NCI-H2196 (cell line): ENCODE results near the gene ELSPBP1.
"Not testable (repeated sequence)": the region's sequence is repeated elsewhere in the genome, so short reads cannot be mapped to it uniquely, and the experiment has no call there.

Experiments used
- DNase-seq: peaks from one replicate; lab custom pipeline; 2025; ENCODE audit not compliant: unreplicated experiment; lab: John Stamatoyannopoulos, UW

Gene ELSPBP1

GRCh38 chr19:48041877-48042580 is 47.6 kb downstream of the ELSPBP1 start:
- DNase-seq = no peak

- no peak for DNase-seq
Measured at GRCh38 chr19:48043675-48044258, 49.3 kb downstream of the ELSPBP1 start, which contains the start of gene CABP5. Gene CABP5, minus strand, starts transcription at chr19:48044079. Its CDS starts 157 bp downstream, at chr19:48043922.

GRCh38 chr19:48044561-48044960 is 50.1 kb downstream of the ELSPBP1 start:
- no peak for DNase-seq

GRCh38 chr19:48051335-48052033 is 57.1 kb downstream of the ELSPBP1 start:
- no peak for DNase-seq

GRCh38 chr19:48053076-48053475 is 58.6 kb downstream of the ELSPBP1 start:
- no peak for DNase-seq

GRCh38 chr19:48053856-48054255 is 59.4 kb downstream of the ELSPBP1 start:
- DNase-seq = no peak

- no peak for DNase-seq
Measured at GRCh38 chr19:48059331-48059730, 64.9 kb downstream of the ELSPBP1 start.

- no peak for DNase-seq
Measured at GRCh38 chr19:48060381-48060780, 65.9 kb downstream of the ELSPBP1 start.

- no peak for DNase-seq
Measured at GRCh38 chr19:48061401-48062344, 67.2 kb downstream of the ELSPBP1 start.

GRCh38 chr19:48064509-48064908 is 70.1 kb downstream of the ELSPBP1 start:
- DNase-seq = no peak

GRCh38 chr19:48069435-48069834 is 75.0 kb downstream of the ELSPBP1 start:
- DNase-seq = no peak

GRCh38 chr19:48070177-48070769 is 75.8 kb downstream of the ELSPBP1 start:
- not testable (repeated sequence) for DNase-seq
